ENCODE measurements around the gene TGM1.
"Not testable (repeated sequence)": the region's sequence is repeated elsewhere in the genome, so short reads cannot be mapped to it uniquely, and the experiment has no call there.

The TGM1 gene

DNA sequence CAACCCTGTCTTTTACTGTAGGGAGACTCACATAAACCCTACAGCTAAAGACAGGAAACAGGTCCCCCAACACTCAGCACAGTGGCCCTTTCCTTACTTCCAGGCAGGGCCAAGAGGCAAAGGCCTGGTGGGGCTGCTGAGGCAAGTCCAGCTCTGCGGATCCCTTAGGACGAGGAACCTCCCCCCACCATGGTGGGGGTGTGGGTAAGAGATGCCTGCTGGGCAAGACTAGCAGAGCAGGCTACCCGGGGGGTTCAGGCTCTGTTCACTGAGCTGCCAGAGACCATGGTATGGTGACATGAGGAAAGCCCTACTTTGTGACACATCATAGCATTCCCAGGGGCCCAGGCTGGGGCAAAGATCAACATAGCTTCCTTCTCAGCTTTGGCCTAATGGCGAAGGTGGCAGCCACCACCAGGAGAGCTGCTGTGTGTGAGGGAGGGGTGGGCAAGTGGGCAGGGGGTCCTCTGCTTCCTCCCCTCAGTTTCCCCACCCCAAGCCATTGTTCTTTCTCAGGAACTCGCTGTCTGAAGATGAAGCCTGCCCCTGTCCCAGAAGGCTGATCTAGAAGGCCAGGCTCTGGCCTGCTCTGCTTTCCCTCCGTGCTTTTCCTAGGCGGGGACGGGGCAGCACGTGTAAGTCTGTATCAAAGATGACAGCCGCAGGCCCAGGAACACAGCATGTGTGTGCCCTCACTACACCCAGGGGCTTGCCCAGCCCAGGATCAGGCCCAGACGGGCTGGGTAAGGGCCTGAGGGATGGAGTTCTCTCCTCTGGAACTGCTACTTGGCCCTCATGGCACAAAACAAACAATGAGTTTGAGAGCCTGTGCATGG is 10.5 kb downstream of the TGM1 start:
- no peak overlapping the region for H3K4me3 ChIP-seq (ENCODE audit: low read depth, low read length)
- TF ChIP-seq, protein P1, sequence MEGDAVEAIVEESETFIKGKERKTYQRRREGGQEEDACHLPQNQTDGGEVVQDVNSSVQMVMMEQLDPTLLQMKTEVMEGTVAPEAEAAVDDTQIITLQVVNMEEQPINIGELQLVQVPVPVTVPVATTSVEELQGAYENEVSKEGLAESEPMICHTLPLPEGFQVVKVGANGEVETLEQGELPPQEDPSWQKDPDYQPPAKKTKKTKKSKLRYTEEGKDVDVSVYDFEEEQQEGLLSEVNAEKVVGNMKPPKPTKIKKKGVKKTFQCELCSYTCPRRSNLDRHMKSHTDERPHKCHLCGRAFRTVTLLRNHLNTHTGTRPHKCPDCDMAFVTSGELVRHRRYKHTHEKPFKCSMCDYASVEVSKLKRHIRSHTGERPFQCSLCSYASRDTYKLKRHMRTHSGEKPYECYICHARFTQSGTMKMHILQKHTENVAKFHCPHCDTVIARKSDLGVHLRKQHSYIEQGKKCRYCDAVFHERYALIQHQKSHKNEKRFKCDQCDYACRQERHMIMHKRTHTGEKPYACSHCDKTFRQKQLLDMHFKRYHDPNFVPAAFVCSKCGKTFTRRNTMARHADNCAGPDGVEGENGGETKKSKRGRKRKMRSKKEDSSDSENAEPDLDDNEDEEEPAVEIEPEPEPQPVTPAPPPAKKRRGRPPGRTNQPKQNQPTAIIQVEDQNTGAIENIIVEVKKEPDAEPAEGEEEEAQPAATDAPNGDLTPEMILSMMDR (IDR thresholded peaks at IDR 0.05; ENCODE audit: low read depth, low read length): no peak

DNA sequence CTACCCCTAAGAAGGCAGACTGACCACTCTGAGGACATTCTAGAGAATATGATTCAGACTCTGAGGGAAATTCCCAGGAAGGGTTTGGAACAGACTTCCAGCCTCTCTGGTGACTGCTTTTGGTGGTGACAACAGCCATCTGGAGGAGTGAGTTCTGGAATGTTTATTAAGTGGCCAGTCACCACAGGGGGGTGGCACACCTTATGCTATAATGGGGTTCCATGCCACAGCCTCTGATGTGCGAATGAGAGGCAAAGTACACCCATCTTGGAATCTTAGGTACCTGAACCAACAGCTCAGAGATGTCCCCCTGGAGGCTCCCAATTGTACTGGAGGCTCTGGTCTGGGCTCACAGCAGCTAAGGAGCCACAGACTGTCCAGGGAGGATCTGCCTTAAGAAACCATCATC is 11.1 kb downstream of the TGM1 start:
- TF ChIP-seq, protein P1 (IDR thresholded peaks at IDR 0.05; ENCODE audit: low read depth, low read length): no peak
- H3K4me3 ChIP-seq (ENCODE audit: low read depth, low read length): no peak overlapping the region

DNA sequence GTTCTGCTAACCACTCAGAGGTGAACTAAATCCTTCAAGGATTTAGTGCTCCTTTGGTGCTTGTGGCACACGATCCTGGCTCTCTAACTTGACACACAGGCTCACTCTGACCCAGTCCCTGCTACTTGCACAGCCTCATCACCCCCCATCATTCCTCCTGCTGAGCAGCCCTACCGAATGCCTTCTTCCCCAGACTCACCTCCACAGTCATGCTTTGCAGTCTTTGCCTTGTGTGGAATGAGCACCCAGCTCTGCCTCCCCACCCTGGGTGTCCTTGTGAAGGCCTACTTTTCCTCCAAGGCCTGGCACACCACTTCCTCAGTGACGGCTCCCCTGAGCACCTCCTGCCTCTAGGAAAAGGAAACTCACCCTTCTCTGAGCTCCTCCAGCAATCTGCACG is 12.6 kb downstream of the TGM1 start:
- TF ChIP-seq, protein P1 (IDR thresholded peaks at IDR 0.05; ENCODE audit: low read depth, low read length): no peak
- no peak overlapping the region for H3K4me3 ChIP-seq (ENCODE audit: low read depth, low read length)

DNA sequence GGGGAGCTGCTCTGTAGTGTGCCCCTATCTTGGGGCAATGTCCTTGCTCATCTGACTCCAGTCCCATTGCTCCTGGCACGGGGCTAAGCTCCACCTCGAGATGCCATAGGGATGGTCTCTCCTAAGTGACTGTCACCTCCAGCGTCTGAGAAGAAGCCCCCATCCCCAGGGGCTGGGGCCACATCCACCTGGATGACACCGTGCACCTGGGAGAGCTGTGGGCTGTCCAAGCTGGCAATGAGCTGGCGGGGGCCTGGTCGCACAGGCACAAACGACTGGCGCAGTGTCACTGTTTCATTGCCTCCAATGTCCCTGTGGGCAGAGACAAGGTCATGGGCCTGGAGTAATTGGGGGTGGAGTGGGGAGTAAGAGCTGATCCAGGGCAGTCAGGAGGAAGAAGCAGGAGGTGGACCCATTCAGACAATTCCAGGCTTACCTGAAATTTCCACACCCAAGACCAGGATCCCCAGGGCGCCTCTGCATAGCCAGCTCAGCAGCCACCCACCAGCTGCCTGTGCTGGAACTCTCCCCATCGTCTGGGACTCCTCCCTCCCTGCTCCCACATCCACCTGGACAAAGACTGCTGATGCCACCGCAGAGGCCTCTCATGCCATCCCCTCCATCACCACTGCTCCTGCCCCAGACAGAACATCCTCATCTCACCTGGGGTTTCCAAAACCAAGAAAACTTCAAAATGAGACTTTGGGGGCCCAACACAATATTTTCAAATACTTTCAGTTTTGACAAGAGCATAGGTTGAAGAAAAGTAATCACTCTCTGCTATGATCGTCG is 13.6 kb downstream of the TGM1 start:
- no peak overlapping the region for H3K4me3 ChIP-seq (ENCODE audit: low read depth, low read length)
- TF ChIP-seq, protein P1 (IDR thresholded peaks at IDR 0.05; ENCODE audit: low read depth, low read length): no peak

DNA sequence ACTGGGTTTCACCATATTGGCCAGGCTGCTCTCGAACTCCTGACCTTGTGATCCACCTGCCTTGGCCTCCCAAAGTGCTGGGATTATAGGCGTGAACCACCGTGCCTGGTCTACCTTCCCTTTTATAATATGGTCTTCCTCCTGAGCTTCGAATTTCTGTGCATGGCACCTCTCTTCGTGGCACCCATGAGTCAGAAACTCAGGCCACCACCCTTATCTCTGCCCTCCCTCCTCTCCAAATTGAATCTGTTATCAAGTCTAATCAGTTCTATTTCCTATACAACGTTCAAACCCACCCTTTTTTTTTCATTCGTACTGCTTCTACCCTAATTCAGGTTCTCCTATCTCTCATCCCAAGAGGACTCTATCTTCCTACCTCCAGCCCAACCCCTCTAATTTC is 15.6 kb downstream of the TGM1 start:
- no peak overlapping the region for H3K4me3 ChIP-seq (ENCODE audit: low read depth, low read length)
- TF ChIP-seq, protein P1 (IDR thresholded peaks at IDR 0.05; ENCODE audit: low read depth, low read length): no peak

DNA sequence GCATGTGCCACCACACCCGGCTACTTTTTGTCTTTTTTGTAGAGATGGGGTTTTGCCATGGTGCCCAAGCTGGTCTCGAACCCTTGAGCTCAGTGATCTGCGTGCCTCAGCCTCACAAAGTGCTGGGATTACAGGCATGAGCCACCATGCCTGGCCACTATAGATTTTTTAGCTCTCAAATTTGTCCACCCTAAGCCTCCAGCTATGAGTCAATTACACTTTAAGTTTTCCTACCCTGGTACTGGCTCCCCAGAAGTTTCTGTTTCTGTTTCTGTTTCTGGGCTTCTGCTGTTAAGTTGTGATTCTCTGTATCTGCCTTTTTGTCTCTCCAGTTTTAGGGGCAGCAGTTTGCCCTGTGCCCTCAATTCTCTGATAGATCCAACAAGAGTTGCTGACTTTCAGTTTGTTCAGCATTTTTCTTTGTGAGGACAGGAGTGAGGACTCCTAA is 16.2 kb downstream of the TGM1 start:
- no peak overlapping the region for H3K4me3 ChIP-seq (ENCODE audit: low read depth, low read length)
- TF ChIP-seq, protein P1 (IDR thresholded peaks at IDR 0.05; ENCODE audit: low read depth, low read length): no peak

DNA sequence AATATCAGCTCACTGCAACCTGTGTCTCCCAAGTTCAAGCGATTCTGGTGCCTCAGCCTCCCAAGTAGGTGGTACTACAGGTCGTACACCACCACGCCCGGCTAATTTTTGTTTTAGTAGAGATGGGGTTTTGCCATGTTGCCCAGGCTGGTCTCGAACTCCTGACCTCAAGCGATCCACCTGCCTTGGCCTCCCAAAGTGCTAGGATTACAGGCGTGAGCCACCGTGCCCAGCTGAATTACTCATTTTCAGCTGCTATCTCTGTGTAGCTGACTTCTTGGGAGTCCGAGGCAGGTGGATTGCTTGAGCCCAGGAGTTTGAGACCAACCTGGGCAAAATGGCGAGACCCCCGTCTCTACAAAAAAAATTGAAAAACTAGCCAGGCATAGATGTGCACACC is 17.6 kb downstream of the TGM1 start:
- not testable (repeated sequence) for H3K4me3 ChIP-seq (ENCODE audit: low read depth, low read length)

Measured in WI38 (cell line).